ENCODE measurements around the gene TCF25.

GRCh38 chr16:89859615-89860007, 13.8 kb upstream of the TCF25 start:
- TF ChIP-seq ZBTB21 (CRISPR knock-in tag; IDR thresholded peaks at IDR 0.05; ENCODE audit: borderline replicate concordance) (no peak), CTCF (IDR thresholded peaks at IDR 0.05) (no peak), ZNF512 (CRISPR knock-in tag; IDR thresholded peaks at IDR 0.05; ENCODE audit: borderline replicate concordance) (no peak), KAT7 (CRISPR knock-in tag; IDR thresholded peaks at IDR 0.05; ENCODE audit: borderline replicate concordance) (no peak), CREB1 (CRISPR knock-in tag; IDR thresholded peaks at IDR 0.05) (no peak), ETV6 (CRISPR knock-in tag; IDR thresholded peaks at IDR 0.05) (no peak), ESRRA (CRISPR knock-in tag; IDR thresholded peaks at IDR 0.05; ENCODE audit: borderline replicate concordance) (no peak), NFE2L1 (CRISPR knock-in tag; IDR thresholded peaks at IDR 0.05) (no peak), ZNF671 (CRISPR knock-in tag; IDR thresholded peaks at IDR 0.05) (no peak)
- TF ChIP-seq, protein P1, sequence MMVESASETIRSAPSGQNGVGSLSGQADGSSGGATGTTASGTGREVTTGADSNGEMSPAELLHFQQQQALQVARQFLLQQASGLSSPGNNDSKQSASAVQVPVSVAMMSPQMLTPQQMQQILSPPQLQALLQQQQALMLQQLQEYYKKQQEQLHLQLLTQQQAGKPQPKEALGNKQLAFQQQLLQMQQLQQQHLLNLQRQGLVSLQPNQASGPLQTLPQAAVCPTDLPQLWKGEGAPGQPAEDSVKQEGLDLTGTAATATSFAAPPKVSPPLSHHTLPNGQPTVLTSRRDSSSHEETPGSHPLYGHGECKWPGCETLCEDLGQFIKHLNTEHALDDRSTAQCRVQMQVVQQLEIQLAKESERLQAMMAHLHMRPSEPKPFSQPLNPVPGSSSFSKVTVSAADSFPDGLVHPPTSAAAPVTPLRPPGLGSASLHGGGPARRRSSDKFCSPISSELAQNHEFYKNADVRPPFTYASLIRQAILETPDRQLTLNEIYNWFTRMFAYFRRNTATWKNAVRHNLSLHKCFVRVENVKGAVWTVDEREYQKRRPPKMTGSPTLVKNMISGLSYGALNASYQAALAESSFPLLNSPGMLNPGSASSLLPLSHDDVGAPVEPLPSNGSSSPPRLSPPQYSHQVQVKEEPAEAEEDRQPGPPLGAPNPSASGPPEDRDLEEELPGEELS (CRISPR knock-in tag; IDR thresholded peaks at IDR 0.05), result no peak
- TF ChIP-seq, protein P2, sequence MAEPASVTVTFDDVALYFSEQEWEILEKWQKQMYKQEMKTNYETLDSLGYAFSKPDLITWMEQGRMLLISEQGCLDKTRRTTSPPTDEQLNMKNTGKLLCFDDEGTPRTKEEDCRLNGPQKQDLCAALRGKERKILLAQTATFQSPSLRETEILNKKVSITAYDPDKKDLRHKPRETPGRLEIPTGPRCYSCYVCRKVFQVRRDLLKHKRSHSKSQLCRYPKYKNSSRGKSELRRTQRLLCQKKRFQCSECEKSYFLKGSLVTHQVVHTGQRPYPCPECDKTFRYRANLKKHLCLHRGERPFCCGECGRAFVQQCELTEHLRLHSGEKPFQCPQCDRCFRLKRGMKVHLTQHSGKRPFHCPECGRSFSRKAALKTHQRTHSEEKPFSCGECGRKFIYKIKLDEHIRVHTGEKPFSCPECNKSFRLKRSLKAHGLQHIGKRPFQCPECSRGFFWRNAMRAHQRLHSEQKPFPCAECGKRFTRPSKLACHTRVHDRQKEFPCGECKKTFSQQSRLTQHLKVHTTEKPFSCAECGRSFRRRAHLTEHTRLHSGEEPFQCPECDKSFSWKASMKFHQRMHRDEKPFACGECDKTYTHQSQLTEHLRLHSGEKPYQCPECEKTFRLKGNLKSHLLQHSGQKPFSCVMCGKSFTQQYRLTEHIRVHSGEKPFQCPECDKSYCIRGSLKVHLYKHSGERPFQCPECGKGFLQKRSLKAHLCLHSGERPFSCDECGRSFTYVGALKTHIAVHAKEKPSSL (CRISPR knock-in tag; conservative IDR thresholded peaks at IDR 0.05), result no peak
